EL (cell line): ENCODE data around the gene AFF3.

Experiments used
- DNase-seq: peaks from one replicate; pipeline ENCODE4 v3.0.0-alpha.2; 2016

Gene AFF3

DNA sequence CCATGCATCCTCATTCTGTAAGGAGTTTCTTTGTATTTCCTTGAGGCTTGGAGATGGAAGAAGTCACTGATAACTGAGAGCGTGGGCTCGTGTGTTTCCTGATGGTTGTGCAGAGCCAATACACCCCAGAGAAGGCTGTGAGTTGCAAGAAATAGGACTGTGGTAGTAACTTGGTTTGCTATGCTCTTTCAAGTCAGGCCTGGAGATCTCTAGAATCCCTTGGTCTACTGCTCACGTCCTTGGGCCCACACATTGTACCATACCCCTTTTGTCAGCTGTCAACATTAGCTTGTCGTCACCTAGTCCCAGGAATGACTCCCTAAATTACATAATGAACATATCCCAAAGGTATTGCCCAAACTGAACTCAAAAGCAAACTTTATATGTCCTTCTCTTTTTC is 414.2 kb downstream of the AFF3 start:
- no peak for DNase-seq

GRCh38 chr2:99727199-99727598 is 415.2 kb downstream of the AFF3 start:
- DNase-seq: no peak

DNA sequence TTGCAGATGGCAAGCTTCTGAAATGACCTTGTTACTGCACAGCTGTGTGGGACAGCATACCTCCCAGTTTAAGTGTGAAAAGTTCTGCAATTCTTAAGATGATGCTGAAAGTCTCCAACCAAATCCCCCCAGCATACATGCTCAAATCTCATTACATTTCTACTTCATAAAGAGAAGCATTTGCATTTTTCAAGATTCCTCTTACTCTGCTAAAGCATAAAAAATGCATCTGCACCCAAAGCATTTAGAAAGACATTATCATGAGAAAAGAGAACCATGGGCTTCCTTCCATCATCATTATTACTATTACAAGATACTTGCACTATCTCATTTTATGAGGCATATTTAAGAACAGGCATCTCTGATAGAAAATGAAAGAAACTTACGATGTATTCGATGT is 415.7 kb downstream of the AFF3 start:
- DNase-seq: no peak

DNA sequence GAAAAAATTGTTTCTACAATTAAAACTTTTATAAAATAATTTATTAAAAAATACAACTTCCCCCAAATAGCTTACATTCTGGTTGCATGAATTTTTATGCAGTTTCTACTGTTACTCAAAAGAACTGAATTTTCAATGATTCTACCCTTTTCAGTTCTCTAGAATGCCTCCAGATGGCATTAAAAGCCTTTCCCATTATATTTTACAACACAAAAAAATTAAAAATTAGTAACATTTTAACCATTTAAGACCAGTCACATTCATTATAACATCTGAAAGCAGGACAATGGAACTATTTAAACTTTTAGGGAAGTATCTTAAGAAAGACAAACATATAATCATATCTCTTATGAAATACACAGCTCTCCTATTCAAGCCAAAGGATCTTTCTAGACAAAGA is 416.6 kb downstream of the AFF3 start:
- no peak for DNase-seq

DNA sequence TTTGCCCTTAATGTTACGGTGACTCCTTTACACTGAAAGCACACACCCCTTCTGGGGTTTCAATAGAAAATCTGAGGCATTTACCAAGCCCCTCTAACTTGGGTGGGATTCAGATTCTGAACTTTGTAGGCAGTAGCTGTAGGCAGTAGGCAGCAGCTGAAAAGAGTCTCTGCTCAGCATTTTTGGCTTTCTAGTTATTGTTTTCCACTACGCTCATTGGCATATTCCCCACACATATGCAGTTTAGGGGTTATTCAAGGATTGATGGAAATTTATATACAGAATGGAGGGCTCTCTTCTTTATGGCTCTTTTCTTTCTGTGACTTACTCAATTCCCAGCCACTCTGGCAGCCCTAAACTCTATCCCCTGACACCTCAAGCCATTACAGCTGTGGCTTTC is 419.9 kb downstream of the AFF3 start:
- no peak for DNase-seq

GRCh38 chr2:99719102-99719501 is 423.3 kb downstream of the AFF3 start:
- DNase-seq: no peak

- no peak for DNase-seq
Observed at GRCh38 chr2:99715956-99716355, 426.4 kb downstream of the AFF3 start.

GRCh38 chr2:99714349-99714748 is 428.0 kb downstream of the AFF3 start:
- DNase-seq: no peak

DNA sequence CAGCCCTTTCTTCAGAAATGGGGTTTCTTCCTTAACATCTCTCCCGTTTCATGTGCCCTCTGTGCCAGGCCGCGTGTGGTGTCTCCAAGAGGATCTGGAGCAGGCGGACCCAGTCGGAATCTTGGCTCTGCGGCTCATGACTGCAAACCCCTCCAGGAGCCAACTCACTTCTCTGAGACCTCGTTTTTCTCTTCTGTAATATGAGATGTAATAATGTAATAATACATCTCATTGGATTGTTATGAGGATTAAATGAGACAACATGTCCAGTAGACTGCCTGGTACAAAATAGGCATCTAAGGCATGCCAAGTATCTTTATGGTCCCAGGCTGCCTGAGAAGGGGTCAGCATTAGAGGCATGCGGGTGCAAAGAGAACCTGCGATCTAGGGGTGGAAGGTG is 431.2 kb downstream of the AFF3 start:
- no peak for DNase-seq

DNA sequence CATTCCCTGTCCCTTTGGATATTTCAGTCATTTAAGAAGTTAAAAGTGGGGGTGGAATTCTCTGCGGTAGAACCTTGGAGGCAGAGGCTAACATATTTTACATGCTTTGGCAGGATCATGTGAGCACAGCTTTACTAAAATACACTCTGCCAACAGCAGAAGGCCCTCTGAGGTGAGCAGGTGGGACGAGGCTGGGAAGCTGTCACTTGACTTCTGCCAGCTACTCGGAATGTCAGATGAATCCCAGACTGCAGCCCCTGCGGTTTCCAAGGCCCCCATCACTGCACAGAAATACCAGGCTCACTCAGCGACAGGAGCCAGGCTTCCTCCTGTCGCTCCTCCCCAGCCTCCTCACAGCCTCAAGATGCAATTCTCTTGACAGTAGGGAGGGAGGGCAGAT is 431.7 kb downstream of the AFF3 start:
- no peak for DNase-seq

- no peak for DNase-seq
Observed at GRCh38 chr2:99709229-99709628, 433.2 kb downstream of the AFF3 start.

GRCh38 chr2:99708231-99708630 is 434.2 kb downstream of the AFF3 start:
- DNase-seq: no peak

- DNase-seq: peak; percentile 33
Observed at GRCh38 chr2:99707592-99707991, 434.8 kb downstream of the AFF3 start.

- no peak for DNase-seq
Observed at GRCh38 chr2:99706735-99707134, 435.7 kb downstream of the AFF3 start.

DNA sequence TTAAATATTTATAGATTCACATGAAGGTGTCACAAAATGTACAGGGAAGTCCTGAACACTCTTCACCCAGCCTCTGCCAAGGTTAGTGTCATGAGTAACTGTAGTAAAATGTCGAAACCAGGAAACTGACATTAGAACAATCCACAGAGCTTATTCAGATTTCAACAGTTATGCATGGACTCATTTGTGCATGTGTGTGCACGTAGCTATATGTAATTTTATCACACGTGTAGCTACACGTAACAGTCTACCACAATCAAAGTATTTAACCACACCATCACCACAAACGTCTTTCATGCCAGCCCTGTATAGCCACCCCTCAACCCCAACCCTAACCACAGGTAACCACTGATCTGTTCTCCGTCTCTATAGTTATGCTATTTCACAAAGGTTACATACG is 440.9 kb downstream of the AFF3 start:
- no peak for DNase-seq

GRCh38 chr2:99700482-99701398 is 441.6 kb downstream of the AFF3 start:
- no peak for DNase-seq

DNA sequence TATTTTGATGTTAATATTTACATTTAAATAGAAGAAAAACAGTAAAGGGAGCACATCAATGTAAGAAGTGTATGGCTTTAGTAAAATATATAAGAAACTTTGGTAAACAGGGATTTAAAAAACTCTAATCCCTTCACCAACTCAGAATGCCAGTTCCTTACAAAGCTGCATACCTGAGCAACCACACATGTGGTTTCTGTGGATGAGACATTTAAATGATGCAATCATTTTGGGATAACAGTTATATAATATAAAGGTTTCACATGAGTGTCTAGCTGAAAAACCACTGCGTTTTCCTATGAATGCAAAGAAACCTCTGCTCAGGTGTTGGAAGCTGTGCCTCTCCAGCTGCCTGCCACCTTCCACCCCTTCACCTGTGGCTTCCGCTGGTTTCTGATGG is 443.5 kb downstream of the AFF3 start:
- peak; percentile 55 for DNase-seq

GRCh38 chr2:99697811-99698568 is 444.4 kb downstream of the AFF3 start:
- peak; percentile 94 for DNase-seq

- no peak for DNase-seq
Observed at GRCh38 chr2:99695944-99696253, 446.5 kb downstream of the AFF3 start.

GRCh38 chr2:99695130-99695943 is 447.1 kb downstream of the AFF3 start:
- DNase-seq: no peak

DNA sequence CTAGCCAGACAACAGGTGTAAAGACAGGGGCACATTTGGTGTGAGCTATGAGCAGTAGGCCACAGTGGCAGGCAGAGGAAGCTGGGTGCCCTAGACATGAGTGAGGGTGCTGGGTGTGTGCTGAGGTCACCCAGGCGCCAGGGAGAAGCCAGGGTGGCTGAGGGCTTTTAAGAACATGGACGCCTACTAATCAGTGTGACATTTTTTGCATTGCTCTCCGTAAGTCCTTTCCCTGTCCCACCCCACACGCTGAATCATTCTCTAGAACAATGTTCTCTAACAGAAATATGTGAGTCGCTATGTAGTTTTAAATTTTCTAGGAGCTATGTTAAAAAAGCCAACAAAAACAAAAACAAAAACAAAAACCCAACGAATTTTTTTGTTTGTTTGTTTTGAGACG is 448.1 kb downstream of the AFF3 start:
- DNase-seq: no peak

DNA sequence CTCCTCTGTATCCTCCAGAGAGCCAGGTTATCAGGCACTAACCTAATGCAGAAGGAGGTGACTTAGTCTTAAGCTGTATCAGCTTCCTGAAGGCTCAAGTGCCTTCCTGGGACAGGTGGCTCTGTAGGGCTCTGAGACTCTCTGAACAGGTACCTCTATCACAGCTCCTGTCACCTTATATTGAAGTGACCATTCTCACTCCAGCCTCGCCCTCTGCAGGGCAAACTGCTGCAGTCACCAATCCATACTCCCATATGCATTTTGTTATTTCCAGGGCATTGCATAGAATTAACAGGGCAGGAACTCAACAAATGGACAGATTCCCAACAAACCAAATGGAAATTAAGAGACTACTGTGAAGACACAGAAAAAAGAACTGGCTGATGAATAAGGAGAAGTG is 449.6 kb downstream of the AFF3 start:
- no peak for DNase-seq

- DNase-seq: no peak
Observed at GRCh38 chr2:99691926-99692325, 450.5 kb downstream of the AFF3 start.
